ELR (cell line): Measurements from ENCODE around the gene PPIG.
"Not testable (repeated sequence)": the region's sequence is repeated elsewhere in the genome, so short reads cannot be mapped to it uniquely, and the experiment has no call there.

Source experiments
- DNase-seq: peaks from one replicate; pipeline ENCODE4 v3.0.0-alpha.2; 2015; ENCODE audit warnings: low read depth

The PPIG gene

DNA sequence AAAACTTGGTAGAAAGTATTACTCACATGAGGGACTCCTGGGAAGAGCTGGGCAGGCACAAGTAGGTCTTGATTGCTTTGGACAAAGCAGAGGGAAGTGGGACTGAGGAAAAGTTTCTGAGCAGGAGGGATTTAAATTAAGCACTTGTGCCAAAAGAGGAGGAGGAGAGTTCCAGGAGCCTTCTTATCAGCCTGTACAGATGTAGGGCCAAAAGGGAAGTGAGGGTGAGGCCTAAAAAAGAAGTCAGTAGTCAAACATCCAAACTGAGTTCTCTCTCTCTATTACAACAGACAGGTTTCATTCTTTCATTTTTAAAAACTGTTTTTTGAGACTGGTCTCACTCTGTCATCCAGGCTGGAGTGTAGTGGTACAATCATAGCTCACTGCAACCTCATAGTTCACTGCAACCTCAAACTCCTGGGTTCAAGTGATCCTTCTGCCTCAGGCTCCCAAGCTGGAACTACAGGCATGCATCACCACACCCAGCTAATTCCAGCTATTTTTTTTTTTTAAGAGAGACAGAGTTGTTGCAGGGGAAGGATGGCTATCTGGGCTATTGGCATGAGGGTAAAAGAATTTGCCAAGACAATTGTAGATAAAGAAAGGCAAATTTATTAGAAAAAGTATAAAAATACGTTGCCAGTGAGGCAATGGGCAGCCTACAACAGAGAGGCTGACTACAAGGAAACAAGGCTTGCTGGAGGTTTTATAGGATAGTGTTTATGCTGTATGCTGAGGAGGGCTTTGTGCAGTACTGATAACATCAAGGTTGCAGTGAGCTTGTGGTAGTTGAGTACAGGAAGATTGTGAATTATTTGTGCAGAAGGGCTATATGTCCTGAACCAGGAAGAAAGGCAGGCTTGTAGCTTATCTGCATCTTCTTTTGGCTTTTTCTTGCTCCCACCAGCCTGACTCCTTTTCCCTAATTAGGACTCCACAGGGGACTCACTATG lies 81.1 kb downstream of the PPIG start:
- DNase-seq, result no peak

DNA sequence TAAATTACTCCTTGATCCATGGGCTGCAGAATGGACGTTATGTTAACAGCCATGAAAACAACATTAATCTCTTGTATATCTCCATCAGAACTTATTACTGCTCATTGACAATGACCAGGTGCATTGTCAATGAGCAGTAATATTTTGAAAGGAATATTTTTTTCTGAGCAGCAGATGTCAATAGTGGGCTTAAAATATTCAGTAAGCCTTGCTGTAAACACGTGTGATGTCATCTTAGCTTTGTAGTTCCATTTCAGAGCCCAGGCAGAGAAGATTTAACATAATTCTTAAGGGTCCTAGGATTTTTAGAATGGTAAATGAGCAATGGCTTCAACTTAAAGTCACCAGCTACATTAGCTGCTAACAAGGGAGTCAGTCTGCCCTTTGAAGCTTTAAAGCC lies 83.4 kb downstream of the PPIG start:
- DNase-seq, result no peak

DNA sequence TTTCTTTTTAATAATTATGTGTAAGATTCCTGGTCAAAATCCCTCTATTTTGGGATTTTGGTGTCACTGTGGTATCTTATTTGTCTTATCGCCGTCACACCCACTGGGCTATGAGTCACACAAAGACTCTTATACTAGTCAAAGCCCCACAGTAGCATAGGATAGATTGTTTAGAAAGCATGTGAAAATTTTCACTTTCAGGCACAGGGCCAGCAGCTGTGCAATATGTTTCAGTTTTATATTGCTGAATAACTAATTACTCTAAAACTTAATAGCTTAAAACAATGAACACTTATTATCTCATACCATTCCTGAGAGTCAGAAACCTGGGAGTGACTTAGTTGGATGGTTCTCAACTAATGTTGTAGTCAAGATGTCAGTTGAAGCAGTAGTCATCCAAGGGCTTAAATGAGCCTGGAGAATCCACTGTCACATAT lies 86.1 kb downstream of the PPIG start:
- DNase-seq, result peak; percentile 11

DNA sequence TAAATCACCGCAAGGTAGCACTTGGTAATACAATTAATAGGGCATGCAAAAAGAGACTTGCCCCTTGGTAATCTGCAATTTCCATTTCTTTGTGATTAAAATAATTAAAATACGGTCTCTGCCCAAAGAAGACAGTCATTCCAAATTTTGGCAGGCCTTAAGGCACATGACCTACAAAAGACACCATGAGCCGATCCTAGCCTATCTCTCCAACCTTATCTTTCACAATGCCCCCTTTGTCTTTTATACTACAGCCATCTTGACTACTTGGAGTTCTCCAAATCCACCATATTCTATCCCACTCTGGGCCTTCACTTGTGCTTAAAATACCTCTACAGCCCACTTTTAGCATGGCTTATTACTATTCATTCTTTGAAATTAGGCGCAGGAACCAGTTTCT lies 86.8 kb downstream of the PPIG start:
- no peak for DNase-seq

DNA sequence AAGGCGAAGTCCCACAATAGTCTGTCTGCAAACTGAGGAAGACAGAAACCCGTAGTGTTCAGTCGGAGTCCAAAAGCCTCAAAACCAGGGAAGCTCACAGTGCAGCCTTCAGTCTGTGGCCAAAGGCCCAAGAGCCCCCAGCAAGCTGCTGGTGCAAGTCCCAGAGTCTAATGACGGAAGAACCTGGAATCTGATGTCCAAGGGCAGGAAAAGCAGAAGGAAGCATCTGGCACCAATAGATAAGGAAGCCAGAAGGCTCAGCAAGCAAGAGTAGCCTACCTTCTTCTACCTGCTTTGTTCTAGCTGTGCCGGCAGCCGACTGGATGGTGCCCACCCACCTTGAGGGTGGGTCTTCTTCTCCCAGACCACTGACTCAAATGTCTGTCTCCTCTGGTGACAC lies 88.3 kb downstream of the PPIG start:
- no peak for DNase-seq

DNA sequence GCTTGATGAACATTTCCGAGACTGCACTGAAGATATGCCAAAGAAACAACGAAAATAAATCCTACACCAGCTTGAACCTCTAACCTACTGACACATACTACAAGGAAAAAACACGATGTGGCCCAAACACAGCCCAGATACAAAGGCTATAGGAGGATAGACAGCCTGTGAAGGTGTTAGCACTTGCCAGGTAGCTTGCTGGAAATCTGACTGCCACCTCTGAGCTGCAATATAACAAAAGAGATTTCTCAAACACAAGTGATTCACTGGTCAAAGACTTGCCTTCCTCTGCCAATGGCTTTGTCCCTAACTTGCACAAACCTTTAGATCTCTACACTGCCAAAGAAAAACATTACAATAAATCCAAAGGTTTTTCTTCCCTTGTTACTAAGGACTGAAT lies 89.0 kb downstream of the PPIG start:
- no peak for DNase-seq

DNA sequence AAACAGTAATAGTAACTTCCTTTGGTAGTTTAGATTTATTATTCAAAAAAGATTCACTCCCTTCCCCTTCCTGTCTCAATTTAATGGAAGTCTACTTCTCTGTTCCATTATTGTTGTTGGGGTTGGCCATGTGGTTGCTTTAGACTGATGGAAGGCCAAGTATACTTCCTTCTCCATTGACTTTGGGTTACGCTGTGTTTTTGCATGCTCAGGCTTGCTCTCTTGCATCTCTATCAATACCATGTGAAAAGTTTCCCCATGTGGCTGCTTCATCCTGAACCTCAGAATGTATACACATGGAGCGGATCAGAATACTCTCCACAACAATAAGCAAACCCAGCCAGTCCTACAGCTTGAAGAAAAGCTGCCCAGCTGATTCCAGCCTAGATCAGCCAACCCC lies 89.8 kb downstream of the PPIG start:
- DNase-seq, result no peak

DNA sequence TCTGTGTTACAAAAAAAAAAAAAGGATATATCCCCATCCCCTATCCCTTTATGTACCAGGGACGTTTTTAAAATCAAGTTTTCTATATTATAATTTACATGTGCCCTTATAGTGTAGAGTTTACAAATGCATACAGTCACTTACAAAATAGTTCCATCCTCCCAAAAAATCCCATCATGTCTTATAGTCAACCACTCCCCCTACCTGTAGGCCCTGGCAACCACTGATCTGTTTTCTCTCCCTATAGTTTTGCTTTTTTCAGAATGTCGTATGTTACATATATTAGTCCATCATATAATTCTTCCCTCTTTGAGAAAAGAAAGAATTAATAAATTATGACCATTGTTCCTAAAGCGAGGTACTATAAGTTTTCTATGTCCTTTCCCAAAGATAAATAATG lies 92.2 kb downstream of the PPIG start:
- DNase-seq, result no peak

DNA sequence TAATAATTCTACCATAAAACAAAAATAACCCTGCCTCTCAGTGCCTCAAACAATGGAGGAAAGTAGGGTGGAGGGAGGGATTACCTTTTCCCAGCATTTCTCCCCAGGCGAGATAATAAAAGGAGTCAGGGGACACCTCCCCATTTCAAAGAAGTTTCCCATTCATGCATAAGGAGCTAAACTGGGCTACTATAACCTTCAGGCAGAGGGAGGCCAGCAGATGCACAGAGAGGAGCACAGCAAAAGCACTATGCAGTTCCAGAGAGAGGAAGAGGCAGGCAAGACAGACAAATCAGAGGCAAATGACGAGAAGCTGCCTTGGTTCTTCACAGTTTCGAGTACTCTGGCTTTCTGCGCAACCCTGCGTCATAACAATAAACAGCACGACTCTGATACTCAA lies 92.7 kb downstream of the PPIG start:
- no peak for DNase-seq

DNA sequence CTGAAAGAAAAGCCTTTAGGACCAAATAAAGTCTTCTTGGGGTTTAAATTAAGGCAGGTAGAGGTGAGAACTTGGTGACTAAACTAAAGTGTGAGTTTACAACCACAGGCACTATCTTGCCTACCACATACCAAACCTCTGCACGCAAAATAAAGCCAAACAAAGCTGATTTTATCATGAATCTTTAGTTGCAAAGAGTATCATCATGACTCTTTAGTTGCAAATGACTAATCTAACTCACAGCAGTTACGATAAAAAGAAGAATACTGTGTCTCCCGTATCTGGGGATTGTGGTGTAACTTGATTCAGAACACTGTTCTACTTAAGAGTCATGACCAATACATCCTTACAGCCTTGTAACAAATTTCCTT lies 98.9 kb downstream of the PPIG start:
- DNase-seq, result peak; percentile 15

DNA sequence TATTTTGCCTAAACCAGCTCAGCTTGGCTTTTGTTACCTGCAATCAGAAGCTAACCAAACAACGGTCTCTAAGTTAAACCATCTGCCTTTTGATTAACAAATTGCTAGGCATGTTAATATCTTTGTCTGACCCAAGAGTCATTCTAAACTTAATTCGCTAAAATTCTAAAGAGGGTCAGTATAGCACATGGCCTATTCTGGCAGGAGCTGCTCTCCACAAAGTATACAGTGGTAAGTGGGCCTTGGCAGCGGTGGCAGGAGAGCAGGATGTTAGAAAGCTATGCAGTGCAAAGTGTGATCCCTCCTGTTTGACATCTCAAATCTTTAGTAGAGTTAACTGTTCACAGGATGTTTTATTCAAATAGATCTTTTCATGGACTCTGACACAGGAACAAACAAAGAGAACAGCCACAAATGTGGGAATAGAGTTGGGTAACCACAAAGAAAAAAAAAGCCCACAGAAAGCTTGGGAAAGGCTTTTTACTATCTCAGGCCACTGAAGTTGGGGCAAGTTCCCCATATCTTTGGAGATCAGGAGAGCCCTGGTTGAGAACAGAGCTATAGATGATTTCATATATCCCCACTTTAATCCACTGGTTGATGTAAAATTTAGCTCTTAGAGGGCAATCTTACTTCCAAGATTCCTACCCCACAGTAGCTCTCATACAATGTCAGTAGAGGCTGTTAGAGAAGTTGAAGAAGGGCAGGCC lies 99.4 kb downstream of the PPIG start:
- no peak for DNase-seq

DNA sequence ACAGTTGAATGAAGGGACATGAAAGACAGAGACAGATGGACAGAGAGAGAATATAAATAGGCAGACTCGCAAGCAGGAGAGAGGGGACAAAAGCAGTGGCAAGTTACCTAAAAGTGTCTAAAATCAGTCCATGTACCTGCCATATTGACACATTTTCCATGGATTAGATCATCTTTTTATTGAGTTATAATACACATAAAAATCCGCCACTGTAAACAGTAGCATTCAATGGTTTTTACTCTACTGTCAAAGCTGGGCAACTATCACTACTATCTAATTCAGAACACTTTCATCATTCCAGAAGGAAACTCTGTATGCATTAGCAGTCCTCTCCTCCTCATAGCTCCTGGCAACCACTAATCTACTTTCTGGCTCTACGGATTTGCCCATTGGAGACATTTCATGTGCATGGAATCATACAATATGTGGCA lies 100.0 kb downstream of the PPIG start:
- no peak for DNase-seq

DNA sequence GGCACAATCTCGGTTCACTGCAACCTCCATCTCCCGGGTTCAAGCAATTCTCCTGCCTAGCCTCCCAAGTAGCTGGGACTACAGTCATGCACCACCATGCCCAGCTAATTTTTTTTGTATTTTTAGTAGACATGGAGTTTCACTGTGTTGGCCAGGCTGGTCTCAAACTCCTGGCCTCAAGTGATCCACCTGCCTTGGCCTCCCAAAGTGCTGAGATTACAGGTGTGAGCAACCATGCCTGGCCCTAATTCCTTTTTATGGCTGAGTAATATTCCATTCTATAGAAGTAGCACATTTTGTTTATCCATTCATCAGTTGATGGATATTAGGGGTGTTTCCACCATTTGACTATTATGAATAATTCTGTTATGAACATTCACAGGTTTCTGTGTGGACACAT lies 100.6 kb downstream of the PPIG start:
- not testable (repeated sequence) for DNase-seq

DNA sequence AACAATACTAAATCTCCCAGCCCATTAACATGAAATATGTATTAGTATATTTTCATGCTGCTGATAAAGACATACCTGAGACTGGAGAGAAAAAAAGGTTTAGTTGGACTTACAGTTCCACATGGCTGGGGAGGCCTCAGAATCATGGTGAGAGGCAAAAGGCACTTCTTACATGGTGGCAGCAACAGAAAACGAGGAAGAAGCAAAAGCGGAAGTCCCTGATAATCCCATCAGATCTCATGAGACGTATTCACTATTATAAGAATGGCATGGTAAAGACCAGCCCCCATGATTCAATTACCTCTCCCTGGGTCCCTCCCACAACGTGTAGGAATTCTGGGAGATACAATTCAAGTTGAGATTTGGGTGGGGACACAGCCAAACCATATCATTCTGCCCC lies 102.7 kb downstream of the PPIG start:
- DNase-seq, result not testable (repeated sequence)

DNA sequence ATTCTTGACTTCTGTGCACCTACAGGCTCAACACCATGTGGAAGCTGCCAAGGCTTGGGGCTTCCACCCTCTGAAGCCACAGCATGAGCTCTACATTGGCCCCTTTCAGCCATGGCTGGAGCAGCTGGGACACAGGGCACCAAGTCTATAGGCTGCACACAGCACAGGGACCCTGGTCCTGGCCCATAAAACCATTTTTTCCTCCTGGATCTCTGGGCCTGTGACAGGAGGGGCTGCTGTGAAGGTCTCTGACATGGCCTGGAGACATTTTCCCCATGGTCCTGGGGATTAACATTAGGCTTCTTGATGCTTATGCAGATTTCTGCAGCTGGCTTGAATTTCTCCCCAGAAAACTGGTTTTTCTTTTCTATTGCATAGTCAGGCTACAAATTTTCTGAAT lies 103.8 kb downstream of the PPIG start:
- not testable (repeated sequence) for DNase-seq

DNA sequence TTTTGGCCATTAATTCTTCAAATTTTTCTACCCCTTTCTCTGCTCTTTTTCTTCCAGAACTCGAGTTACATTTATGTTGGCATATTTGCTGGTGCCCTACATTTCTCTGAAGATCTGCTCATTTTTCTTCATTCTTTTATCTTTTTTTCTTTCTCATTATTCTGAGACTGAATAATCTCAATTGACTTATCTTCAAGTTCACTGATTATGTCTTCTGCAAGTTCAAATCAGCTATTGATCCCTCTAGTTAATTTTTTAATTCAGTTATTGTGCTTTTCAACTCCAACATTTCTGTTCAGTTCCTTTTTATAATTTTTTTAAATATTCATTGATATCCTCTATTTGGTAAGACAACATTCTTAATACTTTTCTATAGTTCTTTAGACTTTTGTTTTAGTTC lies 106.8 kb downstream of the PPIG start:
- no peak for DNase-seq
